HG02981 (cell line): Measurements from ENCODE around the gene ERC1.
"Not testable (repeated sequence)": the region's sequence is repeated elsewhere in the genome, so short reads cannot be mapped to it uniquely, and the experiment has no call there.

Experiments
- ATAC-seq: cut with Tn5 transposase; IDR thresholded peaks from one replicate; pipeline ENCODE4 v1.9.1; 2021; ENCODE audit warnings: mild to moderate bottlenecking, moderate library complexity; ENCODE audit not compliant: unreplicated experiment

Gene ERC1

GRCh38 chr12:1020389-1020788, 29.4 kb downstream of the ERC1 start:
- ATAC-seq, result no peak

GRCh38 chr12:1022032-1022970, 31.3 kb downstream of the ERC1 start:
- ATAC-seq, result no peak

- no peak for ATAC-seq
Observed at GRCh38 chr12:1030779-1031178, 39.8 kb downstream of the ERC1 start.

- ATAC-seq, result no peak
Observed at GRCh38 chr12:1034243-1034642, 43.2 kb downstream of the ERC1 start.

- ATAC-seq, result no peak
Observed at GRCh38 chr12:1034751-1035457, 43.9 kb downstream of the ERC1 start.

- no peak for ATAC-seq
Observed at GRCh38 chr12:1041478-1041877, 50.5 kb downstream of the ERC1 start.

GRCh38 chr12:1044199-1044598, 53.2 kb downstream of the ERC1 start:
- no peak for ATAC-seq

- ATAC-seq, result no peak
Observed at GRCh38 chr12:1044696-1045095, 53.7 kb downstream of the ERC1 start.

GRCh38 chr12:1046727-1047126, 55.7 kb downstream of the ERC1 start:
- ATAC-seq, result no peak

- ATAC-seq, result no peak
Observed at GRCh38 chr12:1047898-1048660, 57.1 kb downstream of the ERC1 start.

GRCh38 chr12:1050059-1050707, 59.2 kb downstream of the ERC1 start:
- no peak for ATAC-seq

- not testable (repeated sequence) for ATAC-seq
Observed at GRCh38 chr12:1051672-1052071, 60.6 kb downstream of the ERC1 start.

GRCh38 chr12:1053690-1054089, 62.7 kb downstream of the ERC1 start:
- no peak for ATAC-seq

GRCh38 chr12:1054117-1054870, 63.3 kb downstream of the ERC1 start:
- ATAC-seq, result no peak

GRCh38 chr12:1056390-1056789, 65.4 kb downstream of the ERC1 start:
- ATAC-seq, result no peak

GRCh38 chr12:1058423-1058822, 67.4 kb downstream of the ERC1 start:
- ATAC-seq, result no peak

- no peak for ATAC-seq
Observed at GRCh38 chr12:1059162-1059561, 68.1 kb downstream of the ERC1 start.

GRCh38 chr12:1063852-1064251, 72.8 kb downstream of the ERC1 start:
- ATAC-seq, result no peak

GRCh38 chr12:1064317-1064716, 73.3 kb downstream of the ERC1 start:
- no peak for ATAC-seq

- no peak for ATAC-seq
Observed at GRCh38 chr12:1065629-1066028, 74.6 kb downstream of the ERC1 start.
